H1 (cell line): Measurements from ENCODE around the gene CCDC78. TPM values are rescaled to one million over a fixed set of nuclear protein-coding genes. Genes with fewer than 3 reads are reported as not detected.

Source experiments
- EP300 ChIP-seq, 2 experiments: IDR thresholded peaks; 1 replicate in 1 of 2; 2 replicates in 1 of 2; pipeline ENCODE4 v1.6.1; 2011 to 2012; ENCODE audit warnings: low read depth in 2 of 2, low read length in 2 of 2, mild to moderate bottlenecking in 2 of 2, borderline replicate concordance in 1 of 2, inconsistent platforms in 1 of 2, moderate library complexity in 1 of 2
- HDAC2 ChIP-seq, 2 experiments: fragments of 300-600 bp in 1 of 2; sonication (generic) in 1 of 2; IDR thresholded peaks; 2 replicates each; pipeline ENCODE4 v1.6.1; 2011 to 2012; ENCODE audit warnings: low read depth in 2 of 2, low read length in 2 of 2, mild to moderate bottlenecking in 2 of 2, moderate library complexity in 2 of 2, borderline replicate concordance in 1 of 2, inconsistent platforms in 1 of 2
- USF2 ChIP-seq: IDR thresholded peaks from 2 replicates; pipeline ENCODE4 v1.6.1; 2011; ENCODE audit warnings: low read length, improper control_type of control experiment
- polyA plus RNA-seq, 7 experiments: library from polyadenylated mRNA; depleted of rRNA in 3 of 7; stranded (reverse) in 5 of 7; unstranded in 2 of 7; fragments of >200 nt in 5 of 7; fragments of 200-250 nt in 2 of 7; gene quantifications; 1 replicate in 5 of 7; 2 replicates in 1 of 7; 4 replicates in 1 of 7; pipeline versions ENCODE4 v1.2.1 to v1.2.3, GENCODE V29; 2011 to 2013; ENCODE audit warnings: missing spikeins in 2 of 7, mixed read lengths in 2 of 7
- total RNA-seq: library from RNA; stranded (reverse); fragmentation: NEBNext Ultra II Directional; extraction: Animal tissue kit (Norgen Biotek cat#: 25700); gene quantifications from 2 replicates; pipeline ENCODE4 v1.2.1, GENCODE V29; 2021

The CCDC78 gene
- total and polyA plus RNA-seq, 2 of the 8 experiments (the other 6 are each of a cell fraction or from before 2014, with no cell fraction given) = 7.1 to 8.5 TPM

- TF ChIP-seq USF2 (no peak), EP300 (IDR thresholded peaks at IDR 0.05; ENCODE audit: borderline replicate concordance in 1 of 2, low read depth in 2 of 2, low read length in 2 of 2) (no peak), HDAC2 (IDR thresholded peaks at IDR 0.05; ENCODE audit: borderline replicate concordance in 1 of 2, low read depth in 2 of 2, low read length in 2 of 2) (no peak)
- TF ChIP-seq, all 59 proteins: peak for 0
Measured at GRCh38 chr16:759110-759910, 33.1 kb upstream of the CCDC78 start (continued).
